NOMO-1 treated with dmso at 0.1 percent for 144 hours (cell line): Measurements from ENCODE around the gene LRP1.
A peak's percentile ranks its signal among the peaks of the same experiment; 100 is the strongest.

Source experiments
- DNase-seq: peaks from one replicate; lab custom pipeline; 2025; ENCODE audit not compliant: unreplicated experiment; lab: John Stamatoyannopoulos, UW

The LRP1 gene

GRCh38 chr12:57243521-57244311 lies 115.4 kb downstream of the LRP1 start:
- DNase-seq = peak; percentile 41

GRCh38 chr12:57244312-57244696 lies 116.0 kb downstream of the LRP1 start:
- DNase-seq = no peak

- no peak for DNase-seq
These were observed 118.8 kb downstream of the LRP1 start for GRCh38 chr12:57247041-57247440.

GRCh38 chr12:57248934-57249742 lies 120.9 kb downstream of the LRP1 start:
- DNase-seq = peak; percentile 88

GRCh38 chr12:57250541-57250940 lies 122.3 kb downstream of the LRP1 start:
- DNase-seq = no peak

GRCh38 chr12:57250956-57251355 lies 122.7 kb downstream of the LRP1 start, which contains the start of gene STAC3:
STAC3 (minus strand) TSS chr12:57251187; CDS start chr12:57249636, 1,551 bp downstream.
- DNase-seq = no peak

GRCh38 chr12:57254506-57255280 lies 126.4 kb downstream of the LRP1 start:
- no peak for DNase-seq

- DNase-seq = no peak
These were observed 127.6 kb downstream of the LRP1 start for GRCh38 chr12:57255916-57256315.

GRCh38 chr12:57258977-57259970 lies 131.0 kb downstream of the LRP1 start:
- DNase-seq = no peak

- no peak for DNase-seq
These were observed 132.1 kb downstream of the LRP1 start for GRCh38 chr12:57260366-57260765.

GRCh38 chr12:57261428-57261865 lies 133.2 kb downstream of the LRP1 start:
- DNase-seq = no peak

GRCh38 chr12:57262126-57262822 lies 134.0 kb downstream of the LRP1 start:
- DNase-seq = no peak
